Left renal cortex interstitium (tissue), 4 donors: Measurements from ENCODE around the gene ASCL2. TPM values are rescaled to one million over a fixed set of nuclear protein-coding genes. Genes with fewer than 3 reads are reported as not detected.
A peak's percentile ranks its signal among the peaks of the same experiment; 100 is the strongest.

Experiments used
- DNase-seq, 4 donors: peaks; one replicate each; pipeline ENCODE4 v3.0.0-alpha.2; 2013; ENCODE audit warnings: low read depth in 4 of 4, low spot score in 2 of 4, missing footprints in 1 of 4
- polyA plus RNA-seq, 4 donors: library from polyadenylated mRNA; unstranded; fragments of 120-200 nt; gene quantifications; one replicate each; pipeline ENCODE4 v1.2.1, GENCODE V29; 2013; ENCODE audit not compliant: insufficient read length in 4 of 4

Gene ASCL2
- polyA plus RNA-seq, 4 donors, result 2.1 to 4.5 (median 3.6) TPM

GRCh38 chr11:2309251-2310072, 39.1 kb upstream of the ASCL2 start:
- no peak for DNase-seq

GRCh38 chr11:2308713-2309112, 38.3 kb upstream of the ASCL2 start:
- no peak for DNase-seq

GRCh38 chr11:2307501-2308331, 37.3 kb upstream of the ASCL2 start:
- no peak for DNase-seq

- DNase-seq, result peak in 1 of 4 donors; percentile 54
Observed at GRCh38 chr11:2306877-2307500, 36.6 kb upstream of the ASCL2 start.

GRCh38 chr11:2306452-2306823, 36.0 kb upstream of the ASCL2 start:
- DNase-seq, result peak in 3 of 4 donors; percentile 78 to 82 (median 80)

GRCh38 chr11:2305788-2306451, 35.5 kb upstream of the ASCL2 start:
- DNase-seq, result peak in 1 of 4 donors; percentile 37

- DNase-seq, result no peak
Observed at GRCh38 chr11:2305140-2305778, 34.9 kb upstream of the ASCL2 start.

GRCh38 chr11:2304506-2305139, 34.2 kb upstream of the ASCL2 start:
- no peak for DNase-seq

- DNase-seq, result no peak
Observed at GRCh38 chr11:2303627-2304505, 33.5 kb upstream of the ASCL2 start.

GRCh38 chr11:2302896-2303626, 32.7 kb upstream of the ASCL2 start:
- no peak for DNase-seq

- DNase-seq, result no peak
Observed at GRCh38 chr11:2302306-2302895, 32.0 kb upstream of the ASCL2 start.

GRCh38 chr11:2301631-2302305, 31.4 kb upstream of the ASCL2 start, which contains the start of the genes C11orf21 and TSPAN32:
TSS of gene C11orf21 (minus strand) at chr11:2301918. CDS start at chr11:2301808, 110 bp downstream.
TSS of gene TSPAN32 (plus strand) at chr11:2302013. CDS start at chr11:2302150, 137 bp downstream.
- no peak for DNase-seq

GRCh38 chr11:2300936-2301630, 30.7 kb upstream of the ASCL2 start:
- DNase-seq, result no peak

- DNase-seq, result no peak
Observed at GRCh38 chr11:2300290-2300935, 30.0 kb upstream of the ASCL2 start.

GRCh38 chr11:2299773-2300172, 29.4 kb upstream of the ASCL2 start:
- no peak for DNase-seq
